Liver (tissue), 9 donors: ENCODE measurements around the gene TXNDC11. TPM values are rescaled to one million over a fixed set of nuclear protein-coding genes. Genes with fewer than 3 reads are reported as not detected.

ENCODE experiments used
- DNase-seq: peaks from one replicate; pipeline ENCODE4 v3.0.0-alpha.2; 2017; ENCODE audit warnings: low spot score
- H3K27ac ChIP-seq, 2 donors: one replicate each; pipeline ENCODE4 v1.7.0; 2013; ENCODE audit warnings: inconsistent platforms in 2 of 2, low read length in 2 of 2, control low read depth in 1 of 2, low read depth in 1 of 2, mild to moderate bottlenecking in 1 of 2
- H3K27me3 ChIP-seq, 4 donors: one replicate each; pipeline versions ENCODE4 v1.6.1 to v1.7.0; 2013; ENCODE audit warnings: low read length in 3 of 4, inconsistent platforms in 1 of 4, mild to moderate bottlenecking in 1 of 4, moderate library complexity in 1 of 4; ENCODE audit not compliant: control insufficient read depth in 4 of 4, insufficient read depth in 4 of 4
- H3K36me3 ChIP-seq, 4 donors: one replicate each; pipeline versions ENCODE4 v1.6.1 to v1.7.0; 2013; ENCODE audit warnings: low read length in 3 of 4, mild to moderate bottlenecking in 3 of 4, low read depth in 1 of 4, moderate library complexity in 1 of 4; ENCODE audit not compliant: control insufficient read depth in 4 of 4, insufficient read depth in 3 of 4
- H3K4me1 ChIP-seq, 4 donors: one replicate each; pipeline versions ENCODE4 v1.6.1 to v1.7.0; 2013; ENCODE audit warnings: low read length in 3 of 4, mild to moderate bottlenecking in 3 of 4, moderate library complexity in 1 of 4; ENCODE audit not compliant: control insufficient read depth in 4 of 4, insufficient read depth in 4 of 4
- H3K4me3 ChIP-seq, 3 donors: one replicate each; pipeline versions ENCODE4 v1.6.1 to v1.7.0; 2013; ENCODE audit warnings: low read length in 3 of 3, control low read depth in 1 of 3, low read depth in 1 of 3, mild to moderate bottlenecking in 1 of 3
- H3K9ac ChIP-seq, 2 donors: one replicate each; pipeline ENCODE4 v1.7.0; 2013; ENCODE audit warnings: low read length in 2 of 2, mild to moderate bottlenecking in 2 of 2, moderate library complexity in 2 of 2, control low read depth in 1 of 2, low read depth in 1 of 2
- H3K9me3 ChIP-seq, 4 donors: one replicate each; pipeline versions ENCODE4 v1.6.1 to v1.7.0; 2013; ENCODE audit warnings: low read length in 3 of 4; ENCODE audit not compliant: control insufficient read depth in 4 of 4
- ATF3 ChIP-seq: IDR thresholded peaks from 2 replicates; pipeline ENCODE4 v1.6.1; 2016; ENCODE audit warnings: antibody characterized with exemption
- CTCF ChIP-seq: fragments of 150-350 bp; IDR thresholded peaks from 2 replicates; pipeline ENCODE4 v1.5.1; 2017; ENCODE audit warnings: improper control_type of control experiment, low read depth, low read length; ENCODE audit not compliant: missing input control
- EGR1 ChIP-seq, 2 donors: IDR thresholded peaks; 2 replicates each; pipeline ENCODE4 v1.6.1; 2016 to 2018; ENCODE audit warnings: antibody characterized with exemption in 2 of 2, low read depth in 2 of 2
- FOXA1 ChIP-seq: IDR thresholded peaks from 2 replicates; pipeline ENCODE4 v1.6.1; 2016; ENCODE audit warnings: antibody characterized with exemption
- FOXA2 ChIP-seq: IDR thresholded peaks from 2 replicates; pipeline ENCODE4 v1.6.1; 2016; ENCODE audit warnings: antibody characterized with exemption
- GABPA ChIP-seq, 2 donors: IDR thresholded peaks in 1 of 2; conservative IDR thresholded peaks in 1 of 2; 2 replicates each; pipeline ENCODE4 v1.6.1; 2016; ENCODE audit warnings: antibody characterized with exemption in 2 of 2, mild to moderate bottlenecking in 1 of 2, moderate library complexity in 1 of 2
- HNF4A ChIP-seq, 2 donors: conservative IDR thresholded peaks; 2 replicates each; pipeline ENCODE4 v1.6.1; 2016; ENCODE audit warnings: antibody characterized with exemption in 2 of 2, mild to moderate bottlenecking in 2 of 2
- HNF4G ChIP-seq: IDR thresholded peaks from 2 replicates; pipeline ENCODE4 v1.6.1; 2016; ENCODE audit warnings: antibody characterized with exemption
- JUND ChIP-seq, 2 donors: IDR thresholded peaks; 2 replicates each; pipeline ENCODE4 v1.6.1; 2016; ENCODE audit warnings: antibody characterized with exemption in 2 of 2
- MAX ChIP-seq: IDR thresholded peaks from 2 replicates; pipeline ENCODE4 v1.6.1; 2016; ENCODE audit warnings: antibody characterized with exemption
- NR2F2 ChIP-seq: IDR thresholded peaks from 2 replicates; pipeline ENCODE4 v1.6.1; 2016; ENCODE audit warnings: antibody characterized with exemption
- RAD21 ChIP-seq, 2 donors: IDR thresholded peaks; 2 replicates each; pipeline ENCODE4 v1.6.1; 2016; ENCODE audit warnings: antibody characterized with exemption in 2 of 2, mild to moderate bottlenecking in 2 of 2
- REST ChIP-seq: IDR thresholded peaks from 2 replicates; pipeline ENCODE4 v1.6.1; 2016; ENCODE audit warnings: antibody characterized with exemption, mild to moderate bottlenecking
- RXRA ChIP-seq, 2 donors: IDR thresholded peaks; 2 replicates each; pipeline ENCODE4 v1.6.1; 2017 to 2018; ENCODE audit warnings: antibody characterized with exemption in 2 of 2, mild to moderate bottlenecking in 1 of 2
- SP1 ChIP-seq: IDR thresholded peaks from 2 replicates; pipeline ENCODE4 v1.6.1; 2018; ENCODE audit warnings: antibody characterized with exemption, mild to moderate bottlenecking
- TAF1 ChIP-seq: conservative IDR thresholded peaks from 2 replicates; pipeline ENCODE4 v1.6.1; 2016; ENCODE audit warnings: antibody characterized with exemption, mild to moderate bottlenecking
- YY1 ChIP-seq: IDR thresholded peaks from 2 replicates; pipeline ENCODE4 v1.6.1; 2016; ENCODE audit warnings: antibody characterized with exemption, mild to moderate bottlenecking
- ZBTB33 ChIP-seq: IDR thresholded peaks from 2 replicates; pipeline ENCODE4 v1.6.1; 2016; ENCODE audit warnings: antibody characterized with exemption
- WGBS: extraction: QIAGEN DNeasy Blood & Tissue Kit; methylation state at CpG from one replicate; pipeline ENCODE4 v1.1.7; 2013; 5-methylcytosine and 5-hydroxymethylcytosine counted together
- polyA plus RNA-seq, 2 donors: library from polyadenylated mRNA; stranded (reverse) in 1 of 2; unstranded in 1 of 2; fragments of 200-250 nt in 1 of 2; fragments of >200 nt in 1 of 2; fragmentation: Nextera tagmentation in 1 of 2; extraction: Ambion mirVana in 1 of 2; gene quantifications; one replicate each; pipeline versions ENCODE4 v1.2.1 to v1.2.3, GENCODE V29; 2013 to 2015
- total RNA-seq, 2 donors: library from RNA; depleted of rRNA; stranded (reverse); fragments of >200 nt; gene quantifications; one replicate each; pipeline ENCODE4 v1.2.3, GENCODE V29; 2014
- donor health status: healthy.
- donor health status: healthy.
- donor health status: healthy.
- donor health status: healthy.
- donor health status: healthy.

Gene TXNDC11
- total and polyA plus RNA-seq, 4 donors, result 26.4 to 63.5 (median 48.5) TPM

- peak overlapping the region in 1 of 2 donors; percentile 10 for H3K27ac ChIP-seq
- DNase-seq, result no peak
- 69% methylated on average over 7 of the region's 7 CpGs for whole genome bisulfite sequencing
Observed at GRCh38 chr16:11698271-11698689, 44.4 kb downstream of the TXNDC11 start.

GRCh38 chr16:11697319-11697718, 45.3 kb downstream of the TXNDC11 start:
- Histone ChIP-seq H3K9me3 (no peaks in the 10 kb centered on the region), H3K27me3 (no peaks in the 10 kb centered on the region), H3K27ac (no peak overlapping the region), H3K36me3 (peaks cover 18 to 53% (median 43%) of the 10 kb centered on the region in 4 donors), H3K9ac (no peak overlapping the region), H3K4me3 (no peak overlapping the region), H3K4me1 (peaks cover 0 to 20% (median 16%) of the 10 kb centered on the region in 4 donors)
- TF ChIP-seq SP1 (no peak), ATF3 (no peak)
- WGBS, result 97% methylated on average over 12 of the region's 12 CpGs
- DNase-seq, result no peak

More at GRCh38 chr16:11698271-11698689, 44.4 kb downstream of the TXNDC11 start:
- TF ChIP-seq RAD21 (IDR thresholded peaks at IDR 0.05), result peak; percentile 9 to 48
- TF ChIP-seq RXRA (IDR thresholded peaks at IDR 0.05), result no peak
- peaks cover 18 to 50% (median 41%) of the 10 kb centered on the region in 4 donors for H3K36me3 ChIP-seq
- H3K9me3 ChIP-seq, result no peaks in the 10 kb centered on the region
- H3K9ac ChIP-seq, result no peak overlapping the region
- H3K4me1 ChIP-seq, result peaks cover 0 to 21% (median 16%) of the 10 kb centered on the region in 4 donors
- H3K4me3 ChIP-seq, result no peak overlapping the region
- no peaks in the 10 kb centered on the region for H3K27me3 ChIP-seq

GRCh38 chr16:11696266-11697012, 46.2 kb downstream of the TXNDC11 start:
- Histone ChIP-seq H3K4me3 (no peak overlapping the region), H3K4me1 (peaks cover 0 to 20% (median 16%) of the 10 kb centered on the region in 4 donors), H3K27me3 (no peaks in the 10 kb centered on the region), H3K9ac (no peak overlapping the region), H3K27ac (no peak overlapping the region), H3K9me3 (no peaks in the 10 kb centered on the region), H3K36me3 (peaks cover 24 to 59% (median 47%) of the 10 kb centered on the region in 4 donors)
- DNase-seq, result no peak
- 95% methylated on average over 12 of the region's 12 CpGs for WGBS
- TF ChIP-seq SP1 (no peak), HNF4A (conservative IDR thresholded peaks at IDR 0.05) (no peak), NR2F2 (no peak), JUND (IDR thresholded peaks at IDR 0.05) (no peak), MAX (no peak), REST (no peak), RAD21 (IDR thresholded peaks at IDR 0.05) (no peak), YY1 (no peak), FOXA2 (no peak), RXRA (IDR thresholded peaks at IDR 0.05) (no peak), CTCF (no peak), FOXA1 (no peak), TAF1 (no peak), ZBTB33 (no peak), ATF3 (no peak), HNF4G (no peak), GABPA (IDR thresholded peaks at IDR 0.05 in 1 of 2, conservative IDR thresholded peaks at IDR 0.05 in 1 of 2) (no peak), EGR1 (IDR thresholded peaks at IDR 0.05; ENCODE audit: low read depth in 2 of 2) (no peak)
